Testis (tissue), 3 donors: ENCODE results near the gene KRT20. TPM values are rescaled to one million over a fixed set of nuclear protein-coding genes. Genes with fewer than 3 reads are reported as not detected.

Experiments
- DNase-seq: peaks from one replicate; pipeline ENCODE4 v3.0.0-alpha.2; 2019
- H3K27ac ChIP-seq, 2 donors: fragments of 200-600 bp; sonication (generic); one replicate each; pipeline ENCODE4 v1.5.1; 2019
- H3K27me3 ChIP-seq: fragments of 200-600 bp; sonication (generic); one replicate; pipeline ENCODE4 v1.5.1; 2019
- H3K36me3 ChIP-seq: fragments of 200-600 bp; sonication (generic); one replicate; pipeline ENCODE4 v1.5.1; 2017; ENCODE audit warnings: low read depth; ENCODE audit errors: missing control alignments
- H3K4me1 ChIP-seq: fragments of 200-600 bp; sonication (generic); one replicate; pipeline ENCODE4 v1.5.1; 2019
- H3K4me3 ChIP-seq, 2 donors: fragments of 200-600 bp; sonication (generic); one replicate each; pipeline ENCODE4 v1.5.1; 2017 to 2019
- H3K9me3 ChIP-seq: fragments of 200-600 bp; sonication (generic); one replicate; pipeline ENCODE4 v1.5.1; 2017
- POLR2A ChIP-seq: fragments of 450-650 bp; IDR thresholded peaks from one replicate; pipeline ENCODE4 v1.6.1; 2017; ENCODE audit warnings: antibody characterized with exemption, mild to moderate bottlenecking, moderate library complexity
- WGBS, 2 donors: methylation state at CpG; one replicate each; pipeline ENCODE4 v1.1.5; 2018; 5-methylcytosine and 5-hydroxymethylcytosine counted together
- intact Hi-C: fragments of 100-400 bp; cut with DNase I; formaldehyde crosslinking; loops from one replicate; pipeline ENCODE4 v1.15.1; 2023; ENCODE audit warnings: low total_unique reads
- polyA plus RNA-seq: library from polyadenylated mRNA; stranded (reverse); fragments of 350-450 nt; fragmentation: Illumina TruSeq; extraction: RNeasy Lipid Tissue Mini Kit (QIAGEN cat#74804); gene quantifications from one replicate; pipeline ENCODE4 v1.2.3, GENCODE V29; 2014; ENCODE audit warnings: low read depth, low replicate concordance; ENCODE audit not compliant: insufficient read depth
- total RNA-seq, 2 donors: library from RNA; depleted of rRNA; stranded (reverse); fragments of >200 nt; gene quantifications; one replicate each; pipeline ENCODE4 v1.2.3, GENCODE V29; 2016
- TF ChIP-seq, protein P1 (sequence below), 3 experiments: fragments of 450-650 bp in 2 of 3; fragments of 200-600 bp in 1 of 3; sonication (generic) in 1 of 3; IDR thresholded peaks; one replicate each; pipeline ENCODE4 v1.5.1; 2016 to 2019; ENCODE audit warnings: antibody characterized with exemption in 3 of 3, mild to moderate bottlenecking in 2 of 3, moderate library complexity in 1 of 3

KRT20 gene
- total and polyA plus RNA-seq, 3 donors from 2014 or later, result not detected

DNA sequence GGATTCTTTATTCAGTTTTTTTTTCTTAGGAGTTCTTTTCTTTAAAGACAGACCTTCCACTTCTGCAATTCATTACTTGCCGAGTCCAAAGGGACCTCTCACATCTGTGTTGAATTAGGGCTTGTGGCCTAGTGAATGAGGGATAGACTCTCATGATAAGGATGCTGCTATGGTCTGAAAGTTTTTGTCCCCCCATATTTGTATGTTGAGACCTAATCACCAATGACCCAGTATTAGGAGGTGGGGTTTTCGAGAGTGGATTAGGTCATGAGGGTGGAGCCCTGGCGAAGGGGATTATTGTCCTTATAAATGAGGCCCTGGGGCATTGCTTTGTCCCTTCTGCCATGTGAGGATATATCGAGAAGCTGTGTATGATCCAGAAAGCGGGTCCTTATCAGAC, 27.5 kb downstream of the KRT20 start:
- no peak overlapping the region for H3K27ac ChIP-seq
- no peaks in the 10 kb centered on the region for H3K27me3 ChIP-seq
- H3K4me1 ChIP-seq, result no peaks in the 10 kb centered on the region
- intact Hi-C loops, result no loop called here
- no peak for DNase-seq
- no peaks in the 10 kb centered on the region for H3K36me3 ChIP-seq
- no peaks in the 10 kb centered on the region for H3K9me3 ChIP-seq
- TF ChIP-seq, protein P1, sequence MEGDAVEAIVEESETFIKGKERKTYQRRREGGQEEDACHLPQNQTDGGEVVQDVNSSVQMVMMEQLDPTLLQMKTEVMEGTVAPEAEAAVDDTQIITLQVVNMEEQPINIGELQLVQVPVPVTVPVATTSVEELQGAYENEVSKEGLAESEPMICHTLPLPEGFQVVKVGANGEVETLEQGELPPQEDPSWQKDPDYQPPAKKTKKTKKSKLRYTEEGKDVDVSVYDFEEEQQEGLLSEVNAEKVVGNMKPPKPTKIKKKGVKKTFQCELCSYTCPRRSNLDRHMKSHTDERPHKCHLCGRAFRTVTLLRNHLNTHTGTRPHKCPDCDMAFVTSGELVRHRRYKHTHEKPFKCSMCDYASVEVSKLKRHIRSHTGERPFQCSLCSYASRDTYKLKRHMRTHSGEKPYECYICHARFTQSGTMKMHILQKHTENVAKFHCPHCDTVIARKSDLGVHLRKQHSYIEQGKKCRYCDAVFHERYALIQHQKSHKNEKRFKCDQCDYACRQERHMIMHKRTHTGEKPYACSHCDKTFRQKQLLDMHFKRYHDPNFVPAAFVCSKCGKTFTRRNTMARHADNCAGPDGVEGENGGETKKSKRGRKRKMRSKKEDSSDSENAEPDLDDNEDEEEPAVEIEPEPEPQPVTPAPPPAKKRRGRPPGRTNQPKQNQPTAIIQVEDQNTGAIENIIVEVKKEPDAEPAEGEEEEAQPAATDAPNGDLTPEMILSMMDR (IDR thresholded peaks at IDR 0.05), result no peak
- no peak for TF ChIP-seq POLR2A
- 69 to 74% methylated on average over 5 of the region's 5 CpGs for WGBS, 2 donors
- H3K4me3 ChIP-seq, result no peak overlapping the region

DNA sequence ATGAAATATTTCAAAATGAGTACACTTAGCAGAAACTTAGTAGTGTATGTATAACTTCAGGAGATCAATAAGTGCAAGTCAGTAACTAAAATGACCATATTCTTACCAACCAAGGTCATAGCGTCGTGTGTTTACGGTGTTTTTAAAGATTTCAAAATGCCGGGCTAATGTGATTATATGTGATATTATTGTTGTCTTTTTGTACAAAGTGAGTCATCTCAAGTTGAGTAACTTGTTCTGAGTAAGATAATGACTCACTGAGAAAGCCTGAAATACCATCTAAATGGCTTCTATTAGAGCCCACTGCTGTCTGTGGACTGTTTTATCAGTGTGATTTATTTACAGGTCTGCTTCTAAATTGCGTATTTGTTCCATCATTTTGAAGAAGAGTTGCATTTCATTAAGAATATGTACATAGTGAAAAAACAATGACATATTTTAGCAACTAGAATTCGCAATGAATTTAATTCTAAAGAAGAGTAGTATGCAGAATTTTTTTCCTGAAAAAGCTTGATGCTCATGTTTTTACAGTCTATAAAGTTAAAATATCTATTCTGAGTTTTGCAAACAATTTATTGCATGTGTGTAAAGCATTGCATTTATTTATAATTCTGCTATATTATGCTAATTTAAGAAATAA, 30.7 kb downstream of the KRT20 start:
- Histone ChIP-seq H3K27me3 (no peaks in the 10 kb centered on the region), H3K4me1 (no peaks in the 10 kb centered on the region), H3K36me3 (no peaks in the 10 kb centered on the region), H3K9me3 (no peaks in the 10 kb centered on the region), H3K27ac (no peak overlapping the region), H3K4me3 (no peak overlapping the region)
- intact Hi-C loops, result no loop called here
- DNase-seq, result no peak
- TF ChIP-seq POLR2A, result no peak
- TF ChIP-seq, protein P1 (IDR thresholded peaks at IDR 0.05), result no peak
- 58 to 60% methylated on average over 6 of the region's 6 CpGs for WGBS, 2 donors

DNA sequence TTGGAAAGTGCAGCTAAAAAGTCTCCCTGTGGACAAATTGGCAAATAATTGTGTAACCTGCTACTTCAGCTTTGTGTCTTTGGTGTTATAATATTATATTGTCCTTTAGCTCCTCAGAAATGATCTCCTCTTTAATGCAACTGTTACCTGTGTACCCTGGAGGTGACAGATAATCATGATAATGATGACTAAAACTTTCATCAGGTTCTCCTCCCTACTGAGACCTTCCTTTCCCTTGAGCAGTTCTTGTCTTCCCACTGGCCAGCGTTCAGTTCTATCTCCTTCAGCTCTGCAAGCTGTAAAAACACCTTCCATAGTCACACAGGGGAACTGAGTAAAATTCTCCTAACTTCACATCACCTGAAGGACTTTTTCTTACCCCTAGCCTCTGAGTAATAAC, 32.7 kb downstream of the KRT20 start:
- Histone ChIP-seq H3K4me3 (no peak overlapping the region), H3K36me3 (no peaks in the 10 kb centered on the region), H3K27me3 (no peaks in the 10 kb centered on the region), H3K9me3 (no peaks in the 10 kb centered on the region), H3K4me1 (no peaks in the 10 kb centered on the region), H3K27ac (no peak overlapping the region)
- no peak for DNase-seq
- TF ChIP-seq POLR2A, result no peak
- TF ChIP-seq, protein P1 (IDR thresholded peaks at IDR 0.05), result no peak
- WGBS, 2 donors, result 63 to 85% methylated on average over 1 of the region's 1 CpG
- intact Hi-C loops, result no loop called here

DNA sequence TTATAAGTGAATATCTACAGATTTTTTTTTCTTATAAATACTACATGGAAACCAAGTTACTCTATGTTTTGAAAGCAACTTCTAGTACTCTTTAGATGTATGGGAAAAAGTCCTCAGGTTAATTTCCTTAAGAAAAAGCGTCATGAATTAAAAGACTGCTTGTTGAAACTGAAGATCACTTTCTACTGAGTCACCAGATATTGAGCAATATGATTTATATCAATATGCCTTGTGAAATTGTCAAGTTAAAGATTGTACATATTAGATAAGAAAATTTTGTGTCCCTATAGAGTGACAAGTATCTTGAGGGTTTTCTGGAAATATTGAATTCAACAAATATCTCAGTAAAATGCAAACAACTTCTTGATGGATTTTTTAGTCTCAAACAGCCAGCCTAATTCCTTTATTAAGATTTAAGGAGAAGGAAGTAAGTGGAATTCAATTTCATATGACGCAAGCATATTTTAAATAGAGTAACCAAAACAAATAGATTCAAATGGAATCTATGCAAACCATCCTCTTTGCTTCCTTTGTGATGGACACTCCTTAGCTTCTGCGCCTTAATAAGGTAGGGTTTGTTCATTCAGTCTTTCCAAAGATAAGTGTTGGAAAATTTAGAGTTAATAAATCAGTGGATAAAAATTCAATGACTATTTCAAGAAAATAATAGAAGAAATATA, 34.6 kb downstream of the KRT20 start:
- Histone ChIP-seq H3K4me3 (no peak overlapping the region), H3K27ac (no peak overlapping the region), H3K27me3 (no peaks in the 10 kb centered on the region), H3K36me3 (no peaks in the 10 kb centered on the region), H3K9me3 (no peaks in the 10 kb centered on the region), H3K4me1 (no peaks in the 10 kb centered on the region)
- TF ChIP-seq POLR2A, result no peak
- TF ChIP-seq, protein P1 (IDR thresholded peaks at IDR 0.05), result no peak
- intact Hi-C loops, result no loop called here
- no peak for DNase-seq
- WGBS, 2 donors, result 90 to 91% methylated on average over 3 of the region's 3 CpGs

DNA sequence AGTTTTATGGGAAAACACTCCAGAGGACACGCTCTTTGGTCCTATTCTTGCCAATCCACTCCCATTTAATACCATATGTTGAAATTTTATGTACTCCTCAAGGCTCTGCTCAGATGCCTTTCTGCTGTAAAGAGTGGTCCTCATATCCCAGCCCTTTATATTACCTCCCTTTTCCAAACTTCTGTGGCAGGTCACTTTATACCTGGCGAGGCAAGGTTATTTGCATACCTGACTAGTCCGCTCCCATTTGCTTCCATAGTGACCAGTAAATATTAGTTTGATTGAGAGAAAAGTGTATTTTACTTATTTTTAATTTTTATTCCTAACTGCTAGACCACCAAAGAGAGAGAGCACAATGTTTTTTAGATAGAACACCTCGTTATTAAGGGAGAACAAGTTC, 35.3 kb downstream of the KRT20 start:
- DNase-seq, result no peak
- H3K4me1 ChIP-seq, result peaks cover 4% of the 10 kb centered on the region
- no peak for TF ChIP-seq POLR2A
- intact Hi-C loops, result no loop called here
- no peak overlapping the region for H3K27ac ChIP-seq
- no peaks in the 10 kb centered on the region for H3K9me3 ChIP-seq
- no peaks in the 10 kb centered on the region for H3K36me3 ChIP-seq
- 78 to 80% methylated on average over 4 of the region's 4 CpGs for WGBS, 2 donors
- H3K4me3 ChIP-seq, result no peak overlapping the region
- no peaks in the 10 kb centered on the region for H3K27me3 ChIP-seq
